Measurements from ENCODE around the gene INPP5J.
"Not testable (repeated sequence)": the region's sequence is repeated elsewhere in the genome, so short reads cannot be mapped to it uniquely, and the experiment has no call there.

The INPP5J gene

DNA sequence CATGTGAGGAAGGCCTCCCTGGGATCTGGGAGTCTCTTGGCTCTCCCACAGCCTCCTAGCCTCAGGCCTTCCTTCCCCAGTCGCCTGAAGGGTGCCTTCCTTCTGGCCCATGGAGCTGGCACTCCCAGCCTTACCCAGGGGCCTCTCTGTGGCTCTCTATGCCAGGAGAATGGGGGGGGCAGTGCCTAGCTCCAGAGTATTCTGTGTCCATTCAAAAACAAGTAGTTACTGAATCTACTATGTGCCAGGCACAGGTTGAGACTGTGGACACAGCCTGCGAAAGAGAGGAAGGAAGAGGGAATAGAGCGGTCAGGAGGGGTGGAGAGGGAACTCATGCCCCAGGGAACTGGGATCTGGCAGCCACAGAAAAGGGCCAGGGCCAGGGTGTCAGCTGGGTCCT is 20.3 kb downstream of the INPP5J start:
- in situ Hi-C loops (cut with HindIII; ENCODE audit: low sequenced_read_pairs), result no loop called here

DNA sequence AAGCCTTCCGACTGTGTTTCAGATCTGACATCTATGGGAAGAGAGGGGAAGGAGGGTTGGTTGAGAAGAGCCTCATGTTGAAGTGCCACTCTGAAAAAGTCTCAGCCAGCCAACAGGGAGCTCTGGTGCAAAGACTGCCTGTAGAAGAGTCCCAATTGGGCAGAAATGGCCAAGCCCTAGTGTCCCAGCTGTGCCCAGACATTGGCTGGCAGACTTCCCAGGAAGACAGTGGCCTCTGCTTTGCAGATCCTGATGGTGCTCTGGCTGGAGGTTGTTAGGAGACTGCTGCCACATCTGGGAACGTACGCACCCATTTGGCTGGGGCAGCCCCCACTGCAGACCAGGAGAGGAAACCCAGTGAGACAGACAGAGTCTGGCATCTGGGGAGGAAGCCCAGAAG is 20.8 kb downstream of the INPP5J start:
- in situ Hi-C loops (cut with HindIII; ENCODE audit: low sequenced_read_pairs), result no loop called here

DNA sequence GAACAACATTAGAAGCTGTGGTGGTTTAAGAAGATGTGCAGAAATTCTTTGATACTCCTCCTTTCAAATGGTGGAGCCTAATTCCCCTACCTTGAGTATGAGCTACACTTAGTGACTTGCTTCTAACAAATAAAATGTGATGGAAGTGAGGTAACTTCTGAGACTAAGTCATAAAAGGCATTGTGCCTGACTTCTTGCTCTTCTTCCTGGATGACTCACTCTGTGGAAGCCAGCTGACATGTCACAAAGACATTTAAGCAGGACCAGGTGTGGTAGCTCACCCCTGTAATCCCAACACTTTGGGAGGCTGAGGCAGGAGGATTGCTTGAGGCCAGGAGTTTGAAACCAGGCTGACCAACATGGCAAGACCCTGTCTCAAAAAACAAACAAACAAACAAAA is 21.5 kb downstream of the INPP5J start:
- in situ Hi-C loops (cut with HindIII; ENCODE audit: low sequenced_read_pairs), result no loop called here

DNA sequence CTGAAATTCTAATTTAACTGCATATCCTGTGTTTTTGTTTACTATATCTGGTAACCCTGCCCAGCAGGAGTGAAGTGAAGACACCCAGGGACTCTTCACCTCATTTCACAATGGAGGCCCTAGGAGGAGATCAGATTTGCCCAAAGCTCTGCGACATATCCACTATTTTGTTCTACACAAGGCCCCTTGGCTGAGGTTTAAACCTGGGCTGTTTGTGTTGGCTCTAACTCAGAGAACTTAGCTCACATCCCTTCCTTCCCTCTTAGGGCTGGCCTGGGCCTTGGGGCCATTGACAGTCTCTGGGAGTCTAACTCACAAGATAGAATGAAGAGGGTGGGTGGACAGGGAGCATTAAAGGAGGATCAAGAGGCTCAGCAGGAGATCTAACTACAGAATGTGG is 25.7 kb downstream of the INPP5J start:
- in situ Hi-C loops (cut with HindIII; ENCODE audit: low sequenced_read_pairs), result no loop called here

DNA sequence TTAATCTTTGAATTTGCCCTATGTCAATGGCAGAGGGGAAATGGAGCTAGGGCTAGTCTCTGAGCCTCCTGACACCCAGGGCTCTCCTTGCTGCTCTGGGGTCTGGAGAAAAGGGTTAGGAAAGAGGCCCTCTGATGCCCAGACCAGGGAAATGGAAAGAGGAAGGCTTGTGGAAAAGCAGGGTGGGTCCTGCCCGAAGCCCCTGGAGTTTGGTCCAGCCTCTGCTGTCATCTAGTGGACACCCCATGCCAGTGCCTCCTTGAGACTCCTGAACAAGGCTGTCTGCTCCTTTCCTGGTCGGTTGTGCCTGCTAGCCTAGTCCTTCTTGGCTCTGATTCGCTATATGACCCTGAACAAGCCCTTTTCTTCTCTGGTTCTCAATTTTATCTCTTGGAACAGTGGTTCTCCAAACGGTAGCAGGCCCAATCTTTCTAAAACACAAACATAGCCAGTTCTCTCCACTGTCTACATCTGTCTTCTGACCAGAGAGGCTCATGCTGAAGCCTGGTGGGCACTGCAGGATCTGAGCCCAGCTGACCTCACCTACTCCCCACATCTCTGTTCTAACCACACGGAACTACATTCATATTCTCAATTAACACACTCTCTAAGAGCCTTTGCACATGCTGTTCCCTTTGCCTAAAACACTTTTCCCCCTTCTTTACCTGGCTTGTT is 26.3 kb downstream of the INPP5J start:
- in situ Hi-C loops (cut with HindIII; ENCODE audit: low sequenced_read_pairs), result no loop called here

DNA sequence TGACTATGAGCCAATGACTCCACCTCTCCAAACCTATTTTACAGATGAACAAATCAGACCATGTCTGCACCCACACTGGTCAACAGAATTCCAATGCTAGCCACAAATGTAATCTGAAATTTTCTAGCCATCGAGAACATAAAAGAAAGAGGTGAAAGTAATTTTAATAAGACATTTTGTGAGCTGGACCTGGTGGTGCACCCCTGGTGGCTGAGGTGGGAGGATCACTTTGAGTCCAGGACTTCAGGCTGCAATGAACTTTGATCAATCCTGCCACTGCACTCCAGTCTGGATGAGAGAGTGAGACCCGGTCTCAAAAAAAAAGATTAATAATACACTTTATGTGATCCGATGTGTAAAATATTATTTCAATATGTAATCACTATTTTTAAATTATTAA is 27.8 kb downstream of the INPP5J start:
- in situ Hi-C loops (cut with HindIII; ENCODE audit: low sequenced_read_pairs), result no loop called here

DNA sequence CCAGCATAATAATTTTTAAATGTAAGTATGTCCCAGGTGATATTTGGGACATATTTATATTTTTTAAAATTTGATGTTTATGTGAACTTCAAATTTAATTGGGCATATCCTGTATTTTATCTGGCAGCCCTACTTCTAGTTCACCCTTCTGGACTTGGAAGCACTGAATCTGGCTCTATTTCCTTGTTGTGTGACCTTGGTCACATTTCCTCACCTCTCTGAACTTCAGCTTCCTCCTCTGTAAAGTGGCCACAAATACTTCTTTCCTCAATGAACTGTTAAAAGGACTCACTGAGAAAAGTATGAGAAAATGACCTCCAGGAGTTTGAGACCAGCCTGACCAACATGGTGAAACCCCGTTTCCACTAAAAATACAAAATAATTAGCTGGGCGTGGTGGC is 29.1 kb downstream of the INPP5J start:
- in situ Hi-C loops (cut with HindIII; ENCODE audit: low sequenced_read_pairs), result no loop called here

DNA sequence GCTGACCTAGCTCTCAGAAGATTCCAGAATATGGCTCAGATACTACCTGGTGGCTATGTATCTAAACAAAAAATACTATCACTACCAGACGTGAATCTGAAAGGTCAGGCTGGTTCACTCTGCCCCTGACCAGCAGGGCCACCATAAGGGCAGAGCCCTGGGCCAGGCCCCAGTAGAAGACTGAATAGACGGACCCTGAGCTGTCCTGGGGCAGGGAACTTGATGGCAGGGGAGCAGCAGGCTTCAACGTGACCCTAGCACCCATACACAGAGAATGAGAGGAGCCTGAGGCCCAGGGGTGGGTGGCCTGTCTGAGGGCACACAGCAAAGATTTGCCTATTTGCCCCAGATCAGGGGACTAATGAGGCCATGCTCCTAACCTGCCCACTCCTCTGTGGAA is 30.6 kb downstream of the INPP5J start:
- in situ Hi-C loops (cut with HindIII; ENCODE audit: low sequenced_read_pairs), result no loop called here

DNA sequence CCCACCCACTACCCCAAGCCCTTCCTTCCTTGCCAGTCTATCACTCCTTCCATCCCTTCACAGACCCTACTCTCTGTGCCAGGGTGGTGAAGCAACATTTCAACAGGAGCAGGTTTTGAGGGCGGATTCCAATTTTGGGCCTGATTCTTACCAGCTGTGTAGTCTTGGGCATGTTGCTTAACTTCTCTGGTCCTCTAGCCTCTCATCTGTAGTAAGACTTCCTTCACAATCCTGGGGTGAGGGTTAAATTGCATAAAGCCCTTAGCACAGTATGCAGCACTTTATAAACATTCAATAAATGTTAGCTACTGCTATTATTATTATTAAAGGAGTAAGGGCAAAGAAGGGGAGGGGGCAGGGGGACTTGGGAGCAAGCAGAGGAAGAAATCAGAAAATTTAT is 32.2 kb downstream of the INPP5J start:
- in situ Hi-C loops (cut with HindIII; ENCODE audit: low sequenced_read_pairs), result no loop called here

DNA sequence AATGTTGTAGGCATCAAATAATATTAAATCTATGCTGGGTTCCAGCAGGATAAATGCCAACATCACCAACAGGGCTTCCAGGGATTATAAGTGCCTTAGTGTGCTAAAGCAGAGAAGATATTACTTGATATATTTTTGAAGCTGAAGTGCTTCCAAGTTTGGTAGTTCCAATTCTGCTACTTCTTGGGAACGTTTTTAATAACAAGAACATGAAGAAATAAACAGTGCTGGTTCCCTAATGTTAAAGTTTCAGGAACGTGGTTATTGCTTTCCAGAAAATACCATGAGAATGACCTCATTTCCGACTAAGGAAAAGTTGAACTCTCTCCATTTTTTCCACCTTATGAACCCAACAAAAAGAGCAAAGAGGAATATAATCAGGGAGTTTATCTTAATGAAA is 32.7 kb downstream of the INPP5J start:
- in situ Hi-C loops (cut with HindIII; ENCODE audit: low sequenced_read_pairs), result no loop called here

DNA sequence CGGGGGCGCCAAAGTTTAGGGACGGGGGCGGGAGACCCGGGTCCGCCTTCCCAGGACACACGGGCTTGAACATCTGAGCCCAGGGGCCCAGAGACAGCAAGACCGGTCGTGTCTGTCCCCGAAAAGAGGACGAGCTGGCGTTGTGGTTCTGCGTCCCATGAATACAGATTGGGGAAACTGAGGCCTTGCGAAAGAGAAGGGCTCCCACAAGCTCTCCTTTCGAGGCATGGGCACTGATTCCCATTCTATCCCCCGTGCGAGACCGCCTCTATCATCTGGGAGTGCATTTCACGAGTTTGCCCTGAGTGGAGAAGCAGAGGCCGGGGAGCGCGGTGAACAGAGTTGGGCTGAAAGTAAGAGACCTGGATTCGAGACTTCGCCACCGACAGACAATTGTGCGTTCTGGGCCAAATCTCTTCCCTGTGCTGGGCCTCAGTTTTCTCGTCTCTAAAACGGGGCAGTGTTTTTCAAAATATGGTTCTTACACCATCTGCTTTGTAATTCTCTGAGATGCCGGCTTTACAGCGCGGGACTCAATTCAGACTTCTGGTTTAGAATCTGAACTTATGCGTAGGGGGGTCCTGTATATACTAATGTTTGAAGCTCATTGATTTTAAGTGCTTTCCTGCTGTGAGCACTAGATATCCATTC is 37.7 kb downstream of the INPP5J start:
- in situ Hi-C loops (cut with HindIII; ENCODE audit: low sequenced_read_pairs), result no loop called here

DNA sequence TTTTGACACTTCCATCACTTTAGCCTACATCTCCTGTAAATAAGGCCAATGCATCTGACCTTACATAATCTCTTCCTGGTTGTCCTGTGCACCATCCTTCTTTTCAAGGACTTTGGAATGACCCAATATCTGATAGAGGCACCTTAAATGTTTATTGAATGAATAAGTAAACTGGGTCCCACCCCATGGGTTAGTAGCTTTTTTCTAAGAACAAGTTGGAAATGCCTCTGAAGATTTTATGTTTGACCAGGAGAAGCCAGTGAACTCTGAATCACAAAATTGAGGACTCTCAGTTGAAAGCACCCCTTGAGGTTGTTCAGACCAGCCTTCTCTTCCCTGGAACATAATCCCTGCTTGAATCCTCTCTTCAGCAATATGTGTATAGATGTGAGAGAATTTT is 38.6 kb downstream of the INPP5J start:
- in situ Hi-C loops (cut with HindIII; ENCODE audit: low sequenced_read_pairs), result no loop called here

DNA sequence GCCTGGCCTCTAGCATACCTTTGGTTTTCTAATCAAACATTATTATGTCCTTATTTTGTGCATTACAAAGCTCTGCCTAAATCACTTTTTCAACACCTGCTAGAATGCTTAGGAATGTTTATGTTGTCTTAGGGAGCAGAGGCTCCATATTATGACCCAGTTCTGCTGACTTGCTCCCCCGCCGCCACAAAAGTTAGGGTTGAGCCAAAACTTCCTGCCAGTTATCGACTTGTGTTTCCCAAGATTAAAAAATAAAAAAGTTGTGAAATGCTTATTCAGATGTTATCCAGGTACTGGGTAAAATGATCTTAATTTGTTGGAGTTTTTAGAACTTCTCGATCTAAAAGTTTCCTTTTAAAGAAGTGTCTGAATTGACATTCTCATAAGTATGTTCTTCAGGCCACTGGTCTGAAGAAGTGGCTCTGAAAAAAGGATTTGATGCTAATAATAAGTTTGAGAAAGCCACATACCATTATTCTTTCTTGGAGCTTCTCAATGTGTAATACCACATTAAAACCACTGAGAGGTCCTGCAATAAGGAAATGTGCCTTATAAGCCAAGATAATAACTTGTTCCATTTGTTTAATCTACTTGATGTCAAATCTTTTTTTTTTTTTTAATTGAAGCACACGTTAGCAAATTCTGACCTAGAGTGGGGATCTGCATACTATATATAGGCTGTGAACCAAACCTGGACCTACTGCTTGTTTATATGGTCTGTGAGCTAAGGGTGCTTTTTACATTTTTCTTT is 39.4 kb downstream of the INPP5J start:
- in situ Hi-C loops (cut with HindIII; ENCODE audit: low sequenced_read_pairs), result no loop called here

DNA sequence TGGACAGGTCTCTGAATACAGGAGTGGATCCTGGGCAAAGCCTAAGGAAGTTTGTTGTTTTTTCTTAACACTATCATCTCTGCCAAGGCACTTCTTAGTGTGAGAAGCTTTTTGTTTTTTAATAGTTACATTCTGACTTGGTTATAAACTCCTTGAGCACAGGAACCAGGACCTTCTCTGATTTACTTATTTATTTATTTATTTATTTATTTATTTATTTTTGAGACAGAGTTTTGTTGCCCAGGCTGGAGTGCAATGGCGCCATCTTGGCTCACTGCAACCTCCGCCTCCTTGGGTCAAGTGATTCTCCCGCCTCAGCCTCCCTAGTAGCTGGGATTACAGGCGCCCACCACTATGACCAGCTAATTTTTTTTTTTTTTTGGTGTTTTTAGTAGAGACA is 48.2 kb downstream of the INPP5J start:
- in situ Hi-C loops (cut with HindIII; ENCODE audit: low sequenced_read_pairs), result no loop called here

DNA sequence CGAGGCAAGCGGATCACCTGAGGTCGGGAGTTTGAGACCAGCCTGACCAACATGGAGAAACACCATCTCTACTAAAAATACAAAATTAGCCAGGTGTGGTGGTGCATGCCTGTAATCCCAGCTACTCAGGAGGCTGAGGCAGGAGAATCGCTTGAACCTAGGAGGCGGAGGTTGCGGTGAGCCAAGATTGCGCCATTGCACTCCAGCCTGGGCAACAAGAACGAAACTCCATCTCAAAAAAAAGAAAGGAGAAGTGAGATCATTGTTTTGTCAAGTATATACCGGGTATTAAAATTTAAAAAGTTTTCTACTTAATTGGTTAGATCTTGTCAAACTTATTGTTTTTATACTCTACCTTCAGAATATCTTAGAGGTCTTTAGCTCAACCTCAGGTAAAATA is 49.0 kb downstream of the INPP5J start:
- in situ Hi-C loops (cut with HindIII; ENCODE audit: low sequenced_read_pairs), result not testable (repeated sequence)

DNA sequence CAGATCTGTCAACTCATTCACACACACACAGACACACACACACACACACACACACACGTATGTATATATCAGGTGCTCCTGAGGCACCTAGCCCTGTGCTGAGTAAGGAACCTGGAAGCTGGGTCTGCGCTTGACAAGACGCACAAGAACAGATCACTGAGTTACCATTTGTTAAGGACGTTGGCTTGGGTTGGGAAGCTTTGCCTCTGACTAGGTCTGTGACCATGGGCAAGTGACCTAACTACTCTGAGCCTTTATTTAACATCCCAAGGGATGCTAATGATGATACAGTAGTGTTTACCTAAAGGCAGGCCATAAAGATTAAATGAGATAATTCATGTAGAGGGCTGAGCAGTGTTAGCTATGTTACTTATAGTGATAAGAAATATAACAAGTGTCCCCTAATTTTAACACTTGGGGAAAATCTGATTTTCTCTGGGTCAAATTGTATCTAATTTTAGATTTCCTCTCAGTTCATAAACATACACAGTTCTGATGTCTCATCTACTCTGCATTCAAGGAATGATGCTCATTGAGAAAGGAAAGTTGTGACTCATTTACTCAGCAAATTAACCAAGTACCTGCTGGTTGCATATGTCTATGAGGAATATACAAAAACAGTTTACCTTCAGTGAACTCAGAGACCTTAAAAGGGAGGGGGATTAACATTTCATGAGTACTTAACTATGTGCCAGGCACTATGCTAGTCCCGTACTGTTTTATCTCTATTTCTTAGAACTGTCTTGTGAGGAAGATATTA is 50.8 kb downstream of the INPP5J start:
- in situ Hi-C loops (cut with HindIII; ENCODE audit: low sequenced_read_pairs), result no loop called here

DNA sequence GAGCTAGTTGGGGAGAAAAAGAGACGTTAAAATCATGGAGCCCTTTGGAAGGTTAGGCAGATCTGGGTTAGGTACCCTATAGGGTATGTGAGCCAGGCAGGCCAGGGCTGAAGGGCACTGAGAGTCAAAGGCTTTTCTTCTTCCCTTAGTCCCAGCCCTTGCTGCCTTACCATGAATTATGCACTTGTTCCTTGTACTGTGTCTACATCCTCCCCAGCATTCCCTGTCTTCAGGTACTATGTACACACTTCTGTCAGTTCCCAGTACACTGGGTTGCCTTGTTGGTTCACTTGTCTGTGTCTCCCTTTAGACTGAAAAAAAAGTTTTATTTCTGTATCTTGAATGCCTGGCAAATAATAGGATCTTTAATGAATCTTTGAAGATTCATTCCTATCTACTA is 54.2 kb downstream of the INPP5J start:
- in situ Hi-C loops (cut with HindIII; ENCODE audit: low sequenced_read_pairs), result loop anchor here (25.0 kb wide), 1 partner anchor 110 kb away; the partner anchor contains the start of gene PIK3IP1

DNA sequence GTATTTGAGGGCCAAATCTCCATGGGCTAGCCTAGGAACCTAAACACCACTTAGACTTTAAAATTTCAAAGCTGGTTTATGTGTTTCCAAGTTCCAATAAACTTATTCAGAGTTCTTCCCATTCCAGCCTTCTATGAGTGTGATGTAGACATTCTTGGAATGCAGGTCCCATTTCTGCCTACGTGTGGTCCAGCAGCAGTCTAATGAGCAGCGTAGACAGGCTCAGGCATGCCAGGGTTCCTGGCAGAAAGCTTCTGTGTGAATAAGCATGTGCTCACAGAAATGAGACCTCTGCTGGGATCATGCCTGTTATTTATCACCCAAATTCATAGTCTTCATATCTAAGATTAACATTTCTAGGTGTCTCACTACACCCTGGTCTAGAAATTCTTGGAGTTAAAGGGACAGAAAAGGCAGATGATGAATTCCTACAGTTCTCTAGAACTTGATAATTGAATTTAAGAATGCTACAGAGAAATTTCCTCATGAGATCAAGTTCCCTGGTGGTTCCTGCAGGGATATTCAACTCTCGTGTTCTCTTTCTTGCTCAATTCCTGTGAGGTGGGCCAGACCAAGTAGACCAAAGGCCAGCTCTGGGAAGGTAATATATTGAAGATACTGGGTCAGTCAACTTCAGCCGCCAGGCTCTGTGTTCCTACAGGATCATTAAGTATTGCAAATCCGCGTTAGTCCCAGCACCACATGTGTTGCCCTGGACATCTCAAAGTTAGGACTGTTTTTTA is 54.8 kb downstream of the INPP5J start:
- in situ Hi-C loops (cut with HindIII; ENCODE audit: low sequenced_read_pairs), result loop anchor here (25.0 kb wide), 1 partner anchor 110 kb away; the partner anchor contains the start of gene PIK3IP1

DNA sequence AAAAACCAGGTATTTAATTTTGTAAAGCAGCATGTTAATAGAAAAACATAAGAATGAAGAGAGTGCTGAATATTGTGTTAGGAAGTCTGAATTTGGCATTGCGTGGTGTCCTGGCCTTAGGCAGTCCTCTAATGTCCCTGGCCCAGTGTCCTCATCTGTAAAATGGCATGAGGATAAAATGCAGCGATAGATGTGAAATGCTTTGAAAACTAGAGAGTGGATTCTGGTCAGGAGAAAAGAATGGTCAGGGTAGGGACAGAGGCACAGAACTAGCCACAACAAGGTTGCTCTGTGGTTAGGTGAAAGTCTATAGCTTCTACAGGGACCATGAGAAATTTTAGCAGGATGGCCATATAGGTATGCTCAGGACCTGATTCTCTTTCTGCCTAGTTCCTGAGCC is 56.1 kb downstream of the INPP5J start:
- in situ Hi-C loops (cut with HindIII; ENCODE audit: low sequenced_read_pairs), result loop anchor here (25.0 kb wide), 1 partner anchor 108 kb away; the partner anchor contains the start of gene PIK3IP1

DNA sequence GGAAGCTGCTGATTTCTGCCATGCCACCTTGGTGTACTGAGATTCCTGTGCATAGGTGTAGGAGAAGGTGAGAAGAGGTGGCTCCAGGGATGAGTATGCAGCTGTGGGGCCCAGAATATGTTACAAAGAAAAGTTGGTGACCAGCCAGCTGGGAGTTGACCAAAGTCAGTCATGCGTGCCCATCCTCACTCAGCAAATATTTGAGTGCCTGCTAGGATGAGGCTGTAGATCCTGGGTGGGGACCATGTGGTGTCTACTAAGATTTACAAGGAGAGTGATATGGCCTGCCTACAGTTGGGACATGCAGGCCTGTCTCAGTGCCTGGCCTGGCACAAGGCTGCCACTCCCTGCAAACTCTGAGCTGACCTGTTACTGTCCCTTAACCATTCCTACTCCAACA is 56.6 kb downstream of the INPP5J start:
- in situ Hi-C loops (cut with HindIII; ENCODE audit: low sequenced_read_pairs), result loop anchor here (25.0 kb wide), 1 partner anchor 108 kb away; the partner anchor contains the start of gene PIK3IP1
